Measurements from ENCODE around the gene VSTM4. TPM values are rescaled to one million over a fixed set of nuclear protein-coding genes. Genes with fewer than 3 reads are reported as not detected.

Gene VSTM4
- total RNA-seq, 1 experiment from 2014 or later, result not detected

DNA sequence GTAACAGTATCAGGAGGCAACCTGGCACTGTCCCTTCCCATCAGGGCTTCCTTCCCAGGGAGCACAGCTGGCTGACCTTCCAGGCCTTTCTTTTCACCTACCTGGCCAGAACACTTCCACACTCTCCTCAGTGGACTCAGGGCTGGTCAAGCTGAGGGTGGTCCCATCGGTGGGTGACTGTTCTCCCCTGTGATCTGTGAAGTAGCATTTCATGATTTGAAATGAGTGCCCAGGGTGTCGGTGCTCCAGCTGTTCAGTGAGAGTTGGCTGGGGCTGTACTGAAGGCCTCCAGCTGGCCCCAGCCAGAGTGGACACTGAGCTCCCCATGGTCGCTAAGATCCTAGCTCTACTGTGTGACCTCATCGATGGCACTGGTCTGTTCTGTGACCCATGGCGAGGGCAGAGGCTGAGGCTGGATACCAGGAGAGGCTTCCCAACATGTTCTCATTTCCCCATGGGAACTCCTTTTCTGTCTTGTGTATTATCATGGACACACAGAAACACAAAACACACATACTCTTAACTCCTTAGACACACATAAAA is 18.5 kb upstream of the VSTM4 start, which contains the start of gene FAM170B:
FAM170B (minus strand) TSS at position 316 of the 543 bp plus-strand sequence; CDS start at position 213, 103 bp downstream.
- no peak within 1 kb of the TSS for H3K4me3 Mint-ChIP-seq (ENCODE audit: low read depth, unreplicated experiment)
- no peaks in the 10 kb centered on the region for H3K36me3 Mint-ChIP-seq (ENCODE audit: insufficient read depth, unreplicated experiment)
- H3K9me3 Mint-ChIP-seq (ENCODE audit: low read depth, unreplicated experiment), result peaks cover 3% of the 10 kb centered on the region
- no peak within 1 kb of the TSS for H3K27ac Mint-ChIP-seq (ENCODE audit: unreplicated experiment)
- intact Hi-C loops (cut with micrococcal nuclease; ENCODE audit: unreplicated experiment), result no loop called here
- BruUV-seq (replicated peaks), result no TSS peak
- H3K27me3 Mint-ChIP-seq (ENCODE audit: unreplicated experiment), result peaks cover 57% of the 10 kb centered on the region
- CTCF ChIA-PET, result no interaction called here
- H3K4me1 Mint-ChIP-seq (ENCODE audit: low read depth, unreplicated experiment), result no peaks in the 10 kb centered on the region
- TF ChIP-seq, protein P1, sequence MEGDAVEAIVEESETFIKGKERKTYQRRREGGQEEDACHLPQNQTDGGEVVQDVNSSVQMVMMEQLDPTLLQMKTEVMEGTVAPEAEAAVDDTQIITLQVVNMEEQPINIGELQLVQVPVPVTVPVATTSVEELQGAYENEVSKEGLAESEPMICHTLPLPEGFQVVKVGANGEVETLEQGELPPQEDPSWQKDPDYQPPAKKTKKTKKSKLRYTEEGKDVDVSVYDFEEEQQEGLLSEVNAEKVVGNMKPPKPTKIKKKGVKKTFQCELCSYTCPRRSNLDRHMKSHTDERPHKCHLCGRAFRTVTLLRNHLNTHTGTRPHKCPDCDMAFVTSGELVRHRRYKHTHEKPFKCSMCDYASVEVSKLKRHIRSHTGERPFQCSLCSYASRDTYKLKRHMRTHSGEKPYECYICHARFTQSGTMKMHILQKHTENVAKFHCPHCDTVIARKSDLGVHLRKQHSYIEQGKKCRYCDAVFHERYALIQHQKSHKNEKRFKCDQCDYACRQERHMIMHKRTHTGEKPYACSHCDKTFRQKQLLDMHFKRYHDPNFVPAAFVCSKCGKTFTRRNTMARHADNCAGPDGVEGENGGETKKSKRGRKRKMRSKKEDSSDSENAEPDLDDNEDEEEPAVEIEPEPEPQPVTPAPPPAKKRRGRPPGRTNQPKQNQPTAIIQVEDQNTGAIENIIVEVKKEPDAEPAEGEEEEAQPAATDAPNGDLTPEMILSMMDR (IDR thresholded peaks at IDR 0.05; ENCODE audit: unreplicated experiment), result no peak
- no peak for DNase-seq

DNA sequence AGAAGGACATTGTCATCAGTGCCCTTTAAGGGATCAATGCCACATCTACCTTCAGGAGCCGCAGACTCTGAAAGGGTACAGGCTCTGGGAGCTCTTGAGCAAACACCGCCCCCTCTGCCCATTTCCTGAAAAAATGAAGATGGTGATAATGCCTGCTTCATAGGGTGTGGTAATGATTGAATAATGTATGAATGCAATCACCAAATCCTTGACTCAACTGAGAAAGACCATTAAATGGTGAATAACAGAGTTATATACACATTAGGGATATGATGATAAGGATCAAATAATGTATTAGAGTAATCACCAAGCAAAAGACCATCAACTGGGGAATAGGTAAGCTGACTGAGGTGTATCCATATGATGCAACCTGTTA is 17.0 kb upstream of the VSTM4 start:
- H3K27ac Mint-ChIP-seq (ENCODE audit: unreplicated experiment), result no peak overlapping the region
- intact Hi-C loops (cut with micrococcal nuclease; ENCODE audit: unreplicated experiment), result no loop called here
- no peak for DNase-seq
- no peaks in the 10 kb centered on the region for H3K4me1 Mint-ChIP-seq (ENCODE audit: low read depth, unreplicated experiment)
- H3K4me3 Mint-ChIP-seq (ENCODE audit: low read depth, unreplicated experiment), result no peak overlapping the region
- TF ChIP-seq, protein P1 (IDR thresholded peaks at IDR 0.05; ENCODE audit: unreplicated experiment), result no peak
- H3K36me3 Mint-ChIP-seq (ENCODE audit: insufficient read depth, unreplicated experiment), result no peaks in the 10 kb centered on the region
- CTCF ChIA-PET, result interaction anchor here (0.7 kb wide), 1 partner anchor 72 kb away, joined by 3 read pairs; no protein-coding TSS in a partner anchor
- peaks cover 3% of the 10 kb centered on the region for H3K9me3 Mint-ChIP-seq (ENCODE audit: low read depth, unreplicated experiment)
- H3K27me3 Mint-ChIP-seq (ENCODE audit: unreplicated experiment), result peaks cover 61% of the 10 kb centered on the region
- no TSS peak for BruUV-seq (replicated peaks)

DNA sequence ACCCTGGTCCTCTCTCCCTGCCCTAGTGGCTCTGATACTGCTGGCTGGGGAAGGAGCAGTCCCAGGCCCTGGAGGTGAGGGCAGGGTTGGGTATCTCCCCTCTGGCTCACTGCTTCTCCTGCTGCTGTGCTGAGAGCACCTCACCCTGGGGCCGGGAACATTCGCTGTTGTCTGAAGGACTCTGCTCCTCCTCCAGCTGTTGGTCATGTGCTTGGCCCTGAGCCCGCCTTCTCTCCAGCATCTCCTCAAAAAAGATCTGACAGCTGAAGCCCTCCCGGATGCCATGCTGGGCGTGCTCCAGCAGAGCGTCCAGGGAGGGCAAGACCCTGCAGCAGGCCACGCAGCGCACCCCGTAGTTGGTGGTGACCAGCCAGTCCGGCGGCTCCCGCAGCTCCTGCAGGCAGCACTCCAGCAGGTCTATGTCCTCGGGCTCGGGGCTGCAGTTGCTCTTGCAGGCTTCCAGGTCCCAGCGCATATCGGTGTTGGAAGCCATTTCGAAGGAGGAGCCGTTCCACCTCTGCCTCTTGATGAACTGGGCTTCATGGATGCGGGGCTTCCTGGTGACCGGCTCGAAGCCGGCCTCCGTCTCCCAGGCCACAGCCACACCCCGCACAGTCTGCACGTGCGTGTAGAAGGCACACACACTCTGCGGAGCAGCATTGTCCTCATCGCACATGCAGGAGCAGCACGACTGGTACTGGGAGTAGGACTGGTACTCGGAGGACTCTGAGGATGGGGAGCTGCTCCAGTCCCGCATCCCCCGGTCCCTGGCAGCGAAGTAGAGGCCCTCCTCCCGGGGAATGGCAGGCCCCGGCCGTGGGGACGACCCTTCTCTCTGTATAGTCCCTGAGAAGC is 16.4 kb upstream of the VSTM4 start:
- no TSS peak for BruUV-seq (replicated peaks)
- DNase-seq, result no peak
- intact Hi-C loops (cut with micrococcal nuclease; ENCODE audit: unreplicated experiment), result no loop called here
- no peaks in the 10 kb centered on the region for H3K4me1 Mint-ChIP-seq (ENCODE audit: low read depth, unreplicated experiment)
- peaks cover 3% of the 10 kb centered on the region for H3K9me3 Mint-ChIP-seq (ENCODE audit: low read depth, unreplicated experiment)
- H3K36me3 Mint-ChIP-seq (ENCODE audit: insufficient read depth, unreplicated experiment), result no peaks in the 10 kb centered on the region
- H3K27ac Mint-ChIP-seq (ENCODE audit: unreplicated experiment), result no peak overlapping the region
- TF ChIP-seq, protein P1 (IDR thresholded peaks at IDR 0.05; ENCODE audit: unreplicated experiment), result no peak
- CTCF ChIA-PET, result no interaction called here
- no peak overlapping the region for H3K4me3 Mint-ChIP-seq (ENCODE audit: low read depth, unreplicated experiment)
- H3K27me3 Mint-ChIP-seq (ENCODE audit: unreplicated experiment), result peaks cover 55% of the 10 kb centered on the region

DNA sequence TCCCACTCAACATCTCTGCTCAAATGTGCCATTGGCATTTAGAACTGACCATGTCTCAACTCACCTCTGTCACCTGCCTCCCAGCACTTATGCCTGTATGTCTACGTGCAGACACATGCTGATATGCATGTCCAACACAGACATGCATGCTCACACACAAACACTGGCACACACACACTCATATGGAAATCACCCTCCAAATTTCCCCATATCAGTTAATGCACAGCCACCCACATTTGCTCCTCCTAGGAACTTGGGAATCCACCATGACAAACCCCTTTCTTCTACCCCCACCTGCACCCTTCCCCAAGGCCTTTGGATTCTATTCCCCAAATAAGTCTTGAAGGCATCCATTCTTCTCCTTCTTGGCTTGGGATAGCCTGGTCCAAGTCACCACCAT is 14.1 kb upstream of the VSTM4 start:
- H3K9me3 Mint-ChIP-seq (ENCODE audit: low read depth, unreplicated experiment), result peaks cover 3% of the 10 kb centered on the region

More for the DNA sequence above, 14.1 kb upstream of the VSTM4 start:
- Mint-ChIP-seq H3K27me3 (ENCODE audit: unreplicated experiment) (peaks cover 31% of the 10 kb centered on the region), H3K27ac (ENCODE audit: unreplicated experiment) (no peak overlapping the region), H3K4me1 (ENCODE audit: low read depth, unreplicated experiment) (no peaks in the 10 kb centered on the region), H3K4me3 (ENCODE audit: low read depth, unreplicated experiment) (no peak overlapping the region), H3K36me3 (ENCODE audit: insufficient read depth, unreplicated experiment) (no peaks in the 10 kb centered on the region)
- intact Hi-C loops (cut with micrococcal nuclease; ENCODE audit: unreplicated experiment), result no loop called here
- no peak for DNase-seq
- TF ChIP-seq, protein P1 (IDR thresholded peaks at IDR 0.05; ENCODE audit: unreplicated experiment), result no peak
- BruUV-seq (replicated peaks), result no TSS peak
- CTCF ChIA-PET, result no interaction called here
